H1 (cell line): ENCODE data around the gene RNFT2. TPM values are rescaled to one million over a fixed set of nuclear protein-coding genes. Genes with fewer than 3 reads are reported as not detected.

Source experiments
- CHD7 ChIP-seq: fragments of 300-600 bp; sonication (generic); IDR thresholded peaks from 2 replicates; pipeline ENCODE4 v1.7.1; 2012; ENCODE audit warnings: low read length, moderate library complexity, mild to moderate bottlenecking, inconsistent platforms; ENCODE audit not compliant: insufficient replicate concordance
- SP1 ChIP-seq: IDR thresholded peaks from 2 replicates; pipeline ENCODE4 v1.6.1; 2011; ENCODE audit warnings: low read depth, low read length
- SUZ12 ChIP-seq: fragments of 200-600 bp; sonication (generic); IDR thresholded peaks from 2 replicates; pipeline ENCODE4 v1.6.1; 2012; ENCODE audit warnings: mild to moderate bottlenecking, inconsistent platforms, low read length, moderate library complexity, mixed read lengths
- TAF7 ChIP-seq: optimal IDR thresholded peaks from 2 replicates; pipeline ENCODE3; 2011; ENCODE audit warnings: low read depth, mild to moderate bottlenecking, inconsistent platforms, low read length, moderate library complexity, borderline replicate concordance
- TBP ChIP-seq: IDR thresholded peaks from 2 replicates; pipeline ENCODE4 v1.6.1; 2011; ENCODE audit warnings: low read depth, low read length, improper control_type of control experiment
- polyA plus RNA-seq, 7 experiments: library from polyadenylated mRNA; depleted of rRNA in 3 of 7; stranded (reverse) in 5 of 7; unstranded in 2 of 7; fragments of >200 nt in 5 of 7; fragments of 200-250 nt in 2 of 7; gene quantifications; 1 replicate in 5 of 7; 2 replicates in 1 of 7; 4 replicates in 1 of 7; pipeline versions ENCODE4 v1.2.1 to v1.2.3, GENCODE V29; 2011 to 2013; ENCODE audit warnings: missing spikeins in 2 of 7, mixed read lengths in 2 of 7
- total RNA-seq: library from RNA; stranded (reverse); fragmentation: NEBNext Ultra II Directional; extraction: Animal tissue kit (Norgen Biotek cat#: 25700); gene quantifications from 2 replicates; pipeline ENCODE4 v1.2.1, GENCODE V29; 2021

Gene RNFT2
- total and polyA plus RNA-seq, 2 of the 8 experiments (the other 6 are each of a cell fraction or from before 2014, with no cell fraction given) = 14.2 to 33.1 TPM

- no peak for TF ChIP-seq CHD7
- no peak for TF ChIP-seq TAF7
- TF ChIP-seq TBP = no peak
- TF ChIP-seq SP1 = no peak
- no peak for TF ChIP-seq SUZ12
These were observed 52.0 kb downstream of the RNFT2 start (continued) for GRCh38 chr12:116790066-116790465.
